Cardiac muscle cell (in vitro differentiated cells and primary cell): ENCODE data around the gene SLC38A1. TPM values are rescaled to one million over a fixed set of nuclear protein-coding genes. Genes with fewer than 3 reads are reported as not detected.

Experiments used
- DNase-seq, 2 donors: peaks; one replicate each; pipeline versions ENCODE4 v3.0.0 to v3.0.0-alpha.2; 2010 to 2017; ENCODE audit warnings: low read depth in 1 of 2, low spot score in 1 of 2
- H3K27ac ChIP-seq: fragments of 200-600 bp; sonication (generic); 2 replicates; pipeline ENCODE4 v1.5.1; 2016
- H3K27me3 ChIP-seq: fragments of 200-600 bp; sonication (generic); 2 replicates; pipeline ENCODE4 v1.6.0; 2016; ENCODE audit warnings: control low read depth
- H3K36me3 ChIP-seq: fragments of 200-600 bp; sonication (generic); 2 replicates; pipeline ENCODE4 v1.5.1; 2016; ENCODE audit warnings: control low read depth
- H3K4me1 ChIP-seq: fragments of 200-600 bp; sonication (generic); 2 replicates; pipeline ENCODE4 v1.8.1; 2017; ENCODE audit warnings: low read depth, mild to moderate bottlenecking, mixed run types
- H3K4me3 ChIP-seq: fragments of 200-600 bp; sonication (generic); 2 replicates; pipeline ENCODE4 v1.5.1; 2016; ENCODE audit warnings: mild to moderate bottlenecking
- H3K9me3 ChIP-seq: fragments of 200-600 bp; sonication (generic); 2 replicates; pipeline ENCODE4 v1.5.1; 2017; ENCODE audit warnings: low read depth, mild to moderate bottlenecking, control low read depth
- polyA plus RNA-seq: library from polyadenylated mRNA; unstranded; fragments of >200 nt; fragmentation: Nextera tagmentation; extraction: Ambion mirVana; gene quantifications from 2 replicates; pipeline ENCODE4 v1.2.1, GENCODE V29; 2016
- total RNA-seq: library from RNA; depleted of rRNA; stranded (reverse); fragments of >200 nt; gene quantifications from 2 replicates; pipeline ENCODE4 v1.2.3, GENCODE V29; 2016
- TF ChIP-seq, protein P1 (sequence below): IDR thresholded peaks from 2 replicates; pipeline ENCODE4 v1.5.1; 2012; ENCODE audit warnings: low read depth, mild to moderate bottlenecking, low read length

The SLC38A1 gene
- total and polyA plus RNA-seq, 2 experiments from 2014 or later: 59.6 to 62.2 TPM

DNA sequence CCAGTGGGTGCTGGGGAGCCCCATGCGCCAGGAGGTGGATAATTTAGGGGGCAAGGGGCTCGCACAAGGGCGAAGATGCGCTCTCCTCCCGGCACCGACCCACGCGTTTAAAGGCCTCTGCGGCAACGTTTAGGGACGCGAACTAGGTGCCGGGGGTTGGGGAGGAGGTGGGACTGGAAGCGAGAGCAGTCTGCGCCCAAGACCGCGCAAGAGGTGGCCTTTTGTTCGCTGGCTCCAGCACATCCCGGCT lies 1.3 kb downstream of the SLC38A1 start:
- peak in 1 of 2 donors; percentile 28 for DNase-seq
- H3K27ac ChIP-seq: peak overlapping the region; percentile 92
- TF ChIP-seq, protein P1, sequence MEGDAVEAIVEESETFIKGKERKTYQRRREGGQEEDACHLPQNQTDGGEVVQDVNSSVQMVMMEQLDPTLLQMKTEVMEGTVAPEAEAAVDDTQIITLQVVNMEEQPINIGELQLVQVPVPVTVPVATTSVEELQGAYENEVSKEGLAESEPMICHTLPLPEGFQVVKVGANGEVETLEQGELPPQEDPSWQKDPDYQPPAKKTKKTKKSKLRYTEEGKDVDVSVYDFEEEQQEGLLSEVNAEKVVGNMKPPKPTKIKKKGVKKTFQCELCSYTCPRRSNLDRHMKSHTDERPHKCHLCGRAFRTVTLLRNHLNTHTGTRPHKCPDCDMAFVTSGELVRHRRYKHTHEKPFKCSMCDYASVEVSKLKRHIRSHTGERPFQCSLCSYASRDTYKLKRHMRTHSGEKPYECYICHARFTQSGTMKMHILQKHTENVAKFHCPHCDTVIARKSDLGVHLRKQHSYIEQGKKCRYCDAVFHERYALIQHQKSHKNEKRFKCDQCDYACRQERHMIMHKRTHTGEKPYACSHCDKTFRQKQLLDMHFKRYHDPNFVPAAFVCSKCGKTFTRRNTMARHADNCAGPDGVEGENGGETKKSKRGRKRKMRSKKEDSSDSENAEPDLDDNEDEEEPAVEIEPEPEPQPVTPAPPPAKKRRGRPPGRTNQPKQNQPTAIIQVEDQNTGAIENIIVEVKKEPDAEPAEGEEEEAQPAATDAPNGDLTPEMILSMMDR: no peak

DNA sequence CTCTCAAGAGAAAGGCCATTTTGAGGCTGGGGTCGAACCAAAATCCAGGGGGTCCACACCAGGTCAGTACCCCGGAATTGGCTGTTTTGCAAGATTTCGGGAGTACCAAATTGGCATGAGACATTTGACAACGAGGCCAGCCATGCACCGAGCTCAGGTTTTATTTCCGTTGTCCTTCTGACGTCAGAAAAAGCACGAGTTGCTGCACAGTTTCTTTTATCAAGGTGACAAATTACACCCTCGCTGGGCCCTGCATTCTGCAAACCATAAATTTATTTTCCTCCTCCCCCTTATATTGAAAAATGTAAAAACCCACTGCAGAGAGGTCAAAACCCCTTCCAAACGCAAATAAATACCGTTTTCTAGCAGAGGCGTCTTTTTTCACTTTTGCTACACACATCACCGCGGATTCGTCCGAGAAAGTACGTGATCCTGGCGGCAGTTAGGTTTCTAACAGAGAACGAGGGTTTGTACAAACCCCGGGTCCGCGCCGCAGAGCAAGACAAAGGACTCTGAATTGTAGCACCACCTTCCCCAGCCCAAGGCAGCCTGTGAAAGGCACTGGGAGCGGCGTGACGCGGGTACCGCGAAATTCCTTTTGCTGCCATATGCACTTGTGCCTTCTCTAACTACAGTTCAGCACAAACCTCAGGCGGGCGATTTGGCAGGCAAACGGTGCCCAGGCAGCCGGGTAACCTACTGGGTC lies 1.8 kb downstream of the SLC38A1 start:
- no peaks in the 10 kb centered on the region for H3K9me3 ChIP-seq
- DNase-seq: peak; percentile 74 to 88
- no peaks in the 10 kb centered on the region for H3K36me3 ChIP-seq
- H3K4me3 ChIP-seq: peak overlapping the region; percentile 72
- peaks cover 46% of the 10 kb centered on the region for H3K4me1 ChIP-seq
- H3K27ac ChIP-seq: peak overlapping the region; percentile 92
- H3K27me3 ChIP-seq: no peaks in the 10 kb centered on the region
- TF ChIP-seq, protein P1: no peak

More for the DNA sequence above, 1.3 kb downstream of the SLC38A1 start:
- Histone ChIP-seq H3K36me3 (no peaks in the 10 kb centered on the region), H3K4me1 (peaks cover 41% of the 10 kb centered on the region), H3K9me3 (no peaks in the 10 kb centered on the region), H3K27me3 (no peaks in the 10 kb centered on the region), H3K4me3 (peak overlapping the region; percentile 72)

DNA sequence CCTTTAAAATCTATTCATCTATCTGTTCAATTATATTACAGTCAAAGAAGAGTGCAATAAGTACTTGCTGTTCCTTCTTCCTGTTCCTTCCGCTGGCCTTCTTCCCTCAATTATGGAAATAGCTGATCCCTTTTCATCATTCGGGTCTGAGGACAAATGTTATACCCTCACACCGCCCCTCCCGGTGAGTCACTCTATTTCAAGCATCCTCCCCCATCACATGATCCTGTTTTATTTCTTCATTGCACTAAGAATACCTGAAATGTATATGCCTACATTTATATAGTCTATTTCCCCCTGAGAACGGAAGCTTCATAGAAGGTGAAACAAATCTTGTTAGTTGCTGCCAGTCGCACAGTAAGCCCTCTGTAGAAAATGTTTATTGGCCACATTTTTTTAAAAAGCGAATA lies 2.5 kb downstream of the SLC38A1 start:
- H3K4me1 ChIP-seq: peaks cover 53% of the 10 kb centered on the region
- no peaks in the 10 kb centered on the region for H3K27me3 ChIP-seq
- no peaks in the 10 kb centered on the region for H3K9me3 ChIP-seq
- DNase-seq: peak in 1 of 2 donors; percentile 53
- H3K4me3 ChIP-seq: peak overlapping the region; percentile 72
- H3K36me3 ChIP-seq: no peaks in the 10 kb centered on the region
- H3K27ac ChIP-seq: peak overlapping the region; percentile 92
- TF ChIP-seq, protein P1: no peak

DNA sequence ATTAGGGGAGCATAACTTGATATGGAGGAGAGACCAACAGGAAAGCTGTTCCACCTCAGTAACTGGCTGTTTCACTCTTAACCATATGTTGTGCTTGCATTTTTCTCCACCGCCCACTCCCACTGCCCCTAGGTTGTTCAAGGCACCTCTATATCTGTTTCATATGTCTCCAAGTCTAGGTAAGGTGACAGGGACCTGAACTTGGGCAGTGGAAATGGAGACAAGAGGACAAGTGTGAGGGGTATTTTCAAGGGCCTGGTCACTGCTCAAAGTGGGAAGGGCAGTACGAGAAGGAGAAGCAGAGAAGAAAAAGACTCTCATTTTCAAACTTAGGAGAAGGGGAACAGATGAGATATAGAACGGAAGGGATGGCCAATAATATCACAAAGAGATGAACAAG lies 3.1 kb downstream of the SLC38A1 start:
- H3K4me3 ChIP-seq: peak overlapping the region; percentile 72

DNA sequence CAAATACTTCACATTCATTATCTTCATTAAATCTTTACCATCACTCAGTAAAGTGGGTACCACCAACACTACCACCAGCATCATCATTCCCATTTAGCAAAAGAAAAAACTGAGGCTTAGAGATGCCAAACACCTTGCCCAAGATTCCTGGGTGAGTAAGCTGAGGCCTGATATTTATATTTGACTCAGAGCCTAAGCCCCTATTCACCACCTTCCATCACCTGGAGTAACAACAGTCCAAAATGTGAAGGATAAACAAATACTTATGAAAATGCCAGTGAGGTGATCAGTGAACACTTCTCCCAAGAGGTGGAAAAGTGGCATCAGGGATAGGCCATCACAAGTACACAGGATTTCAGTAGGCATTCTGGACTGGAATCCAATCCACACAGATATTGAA lies 3.7 kb downstream of the SLC38A1 start:
- H3K4me1 ChIP-seq: peaks cover 64% of the 10 kb centered on the region
- DNase-seq: no peak
- H3K27me3 ChIP-seq: no peaks in the 10 kb centered on the region
- no peaks in the 10 kb centered on the region for H3K36me3 ChIP-seq
- TF ChIP-seq, protein P1: no peak
- no peaks in the 10 kb centered on the region for H3K9me3 ChIP-seq
- peak overlapping the region; percentile 92 for H3K27ac ChIP-seq
- no peak overlapping the region for H3K4me3 ChIP-seq

More for the DNA sequence above, 3.1 kb downstream of the SLC38A1 start:
- Histone ChIP-seq H3K36me3 (no peaks in the 10 kb centered on the region), H3K4me1 (peaks cover 59% of the 10 kb centered on the region), H3K27me3 (no peaks in the 10 kb centered on the region), H3K9me3 (no peaks in the 10 kb centered on the region), H3K27ac (peak overlapping the region; percentile 92)
- no peak for DNase-seq
- TF ChIP-seq, protein P1: no peak

DNA sequence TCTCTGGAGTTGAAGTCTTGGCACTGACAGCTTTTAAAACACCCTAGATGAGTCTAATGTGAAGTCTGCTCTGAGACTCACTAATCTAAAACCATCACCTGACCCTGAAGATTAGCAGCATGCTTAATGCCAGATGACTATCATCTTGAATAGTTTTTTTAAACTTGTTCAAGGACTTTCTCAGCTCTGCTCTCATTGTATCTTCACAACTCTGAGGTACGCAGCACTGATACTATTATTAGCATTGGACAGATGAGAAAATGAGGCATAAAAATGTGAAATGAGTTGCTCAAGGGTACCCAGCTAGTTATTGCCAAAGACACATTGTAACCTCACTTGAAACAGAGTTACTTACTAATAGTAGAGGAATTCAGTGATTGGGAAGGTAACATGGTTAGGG lies 4.8 kb downstream of the SLC38A1 start:
- Histone ChIP-seq H3K27me3 (no peaks in the 10 kb centered on the region), H3K36me3 (no peaks in the 10 kb centered on the region), H3K27ac (peak overlapping the region; percentile 98), H3K4me3 (no peak overlapping the region), H3K9me3 (no peaks in the 10 kb centered on the region), H3K4me1 (peaks cover 65% of the 10 kb centered on the region)
- TF ChIP-seq, protein P1: no peak
- DNase-seq: no peak
